ENCODE results near the gene MAN2A2. TPM values are rescaled to one million over a fixed set of nuclear protein-coding genes. Genes with fewer than 3 reads are reported as not detected.

MAN2A2 gene
- total and polyA plus RNA-seq, 8 donors = 2.9 to 286 (median 46.7) TPM

- H3K27ac ChIP-seq = no peak overlapping the region
- H3K9me3 ChIP-seq = no peaks in the 10 kb centered on the region
- no peak for TF ChIP-seq POLR2AphosphoS5 (IDR thresholded peaks at IDR 0.05)
- TF ChIP-seq, protein P1, sequence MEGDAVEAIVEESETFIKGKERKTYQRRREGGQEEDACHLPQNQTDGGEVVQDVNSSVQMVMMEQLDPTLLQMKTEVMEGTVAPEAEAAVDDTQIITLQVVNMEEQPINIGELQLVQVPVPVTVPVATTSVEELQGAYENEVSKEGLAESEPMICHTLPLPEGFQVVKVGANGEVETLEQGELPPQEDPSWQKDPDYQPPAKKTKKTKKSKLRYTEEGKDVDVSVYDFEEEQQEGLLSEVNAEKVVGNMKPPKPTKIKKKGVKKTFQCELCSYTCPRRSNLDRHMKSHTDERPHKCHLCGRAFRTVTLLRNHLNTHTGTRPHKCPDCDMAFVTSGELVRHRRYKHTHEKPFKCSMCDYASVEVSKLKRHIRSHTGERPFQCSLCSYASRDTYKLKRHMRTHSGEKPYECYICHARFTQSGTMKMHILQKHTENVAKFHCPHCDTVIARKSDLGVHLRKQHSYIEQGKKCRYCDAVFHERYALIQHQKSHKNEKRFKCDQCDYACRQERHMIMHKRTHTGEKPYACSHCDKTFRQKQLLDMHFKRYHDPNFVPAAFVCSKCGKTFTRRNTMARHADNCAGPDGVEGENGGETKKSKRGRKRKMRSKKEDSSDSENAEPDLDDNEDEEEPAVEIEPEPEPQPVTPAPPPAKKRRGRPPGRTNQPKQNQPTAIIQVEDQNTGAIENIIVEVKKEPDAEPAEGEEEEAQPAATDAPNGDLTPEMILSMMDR (IDR thresholded peaks at IDR 0.05) = no peak
- TF ChIP-seq POLR2A (IDR thresholded peaks at IDR 0.05) = no peak
- no peak for TF ChIP-seq EP300 (IDR thresholded peaks at IDR 0.05)
- DNase-seq = no peak
- H3K27me3 ChIP-seq = no peaks in the 10 kb centered on the region
- peak overlapping the region in 1 of 4 donors; percentile 75 for H3K4me3 ChIP-seq
- WGBS, 5 donors = 60 to 71% (median 65%) methylated on average over 1 of the region's 1 CpG
- peaks cover 33 to 52% (median 48%) of the 10 kb centered on the region in 4 donors for H3K36me3 ChIP-seq
- H3K4me1 ChIP-seq = peaks cover 25 to 46% (median 41%) of the 10 kb centered on the region in 4 donors
- intact Hi-C loops (cut with DNase I; ENCODE audit: low total_unique reads) = no loop called here
These were observed 33.7 kb downstream of the MAN2A2 start for GRCh38 chr15:90936823-90937222.

GRCh38 chr15:90938261-90938660 lies 35.2 kb downstream of the MAN2A2 start:
- Histone ChIP-seq H3K27ac (no peak overlapping the region), H3K4me1 (peaks cover 22 to 35% (median 32%) of the 10 kb centered on the region in 4 donors), H3K27me3 (no peaks in the 10 kb centered on the region), H3K36me3 (peaks cover 48 to 67% (median 63%) of the 10 kb centered on the region in 4 donors), H3K9me3 (no peaks in the 10 kb centered on the region), H3K4me3 (no peak overlapping the region)
- no peak for DNase-seq
- intact Hi-C loops (cut with DNase I; ENCODE audit: low total_unique reads) = no loop called here
- TF ChIP-seq, protein P1 (IDR thresholded peaks at IDR 0.05) = no peak
- TF ChIP-seq POLR2AphosphoS5 (IDR thresholded peaks at IDR 0.05) (no peak), POLR2A (IDR thresholded peaks at IDR 0.05) (no peak), EP300 (IDR thresholded peaks at IDR 0.05) (no peak)
- 90 to 92% (median 92%) methylated on average over 5 of the region's 5 CpGs for WGBS, 5 donors

- DNase-seq = no peak
- Histone ChIP-seq H3K27ac (no peak overlapping the region), H3K9me3 (no peaks in the 10 kb centered on the region), H3K27me3 (no peaks in the 10 kb centered on the region), H3K4me1 (peaks cover 18 to 23% (median 21%) of the 10 kb centered on the region in 4 donors), H3K36me3 (peaks cover 63 to 82% (median 78%) of the 10 kb centered on the region in 4 donors), H3K4me3 (no peak overlapping the region)
- intact Hi-C loops (cut with DNase I; ENCODE audit: low total_unique reads) = no loop called here
- WGBS, 5 donors = 75 to 100% (median 92%) methylated on average over 6 to 7 of the region's 7 CpGs
- TF ChIP-seq, protein P1 (IDR thresholded peaks at IDR 0.05) = no peak
- no peak for TF ChIP-seq POLR2AphosphoS5 (IDR thresholded peaks at IDR 0.05)
- TF ChIP-seq POLR2A (IDR thresholded peaks at IDR 0.05) = no peak
These were observed 36.7 kb downstream of the MAN2A2 start for GRCh38 chr15:90939756-90940155.

DNA sequence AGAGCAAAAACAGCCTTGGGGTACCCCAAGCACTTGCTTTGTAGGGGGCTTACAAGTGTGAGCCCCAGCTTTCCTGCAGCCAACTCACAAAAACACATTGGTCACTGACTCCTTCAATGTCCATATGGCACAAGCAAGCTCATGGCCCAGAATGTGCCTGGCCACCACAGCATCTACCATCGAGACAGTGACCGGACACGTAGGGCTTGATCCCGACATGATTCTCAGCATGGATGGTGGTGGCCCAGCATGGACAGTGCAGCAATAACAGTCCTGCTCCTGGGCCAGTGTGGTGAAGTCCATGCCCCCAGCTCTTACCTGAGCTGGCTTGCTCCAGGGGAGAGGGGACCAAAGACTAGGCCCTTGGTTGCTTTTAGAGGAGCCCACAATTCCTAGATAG lies 37.9 kb downstream of the MAN2A2 start:
- WGBS, 5 donors = 95 to 98% (median 97%) methylated on average over 4 of the region's 4 CpGs

More for the DNA sequence above, 37.9 kb downstream of the MAN2A2 start:
- no peak for DNase-seq
- H3K27ac ChIP-seq = no peak overlapping the region
- H3K4me1 ChIP-seq = peaks cover 10 to 15% (median 11%) of the 10 kb centered on the region in 4 donors
- H3K9me3 ChIP-seq = no peaks in the 10 kb centered on the region
- H3K36me3 ChIP-seq = peaks cover 72 to 94% (median 90%) of the 10 kb centered on the region in 4 donors
- no peak overlapping the region for H3K4me3 ChIP-seq
- H3K27me3 ChIP-seq = no peaks in the 10 kb centered on the region
- TF ChIP-seq EP300 (IDR thresholded peaks at IDR 0.05) (no peak), POLR2A (IDR thresholded peaks at IDR 0.05) (no peak), POLR2AphosphoS5 (IDR thresholded peaks at IDR 0.05) (no peak)
- TF ChIP-seq, protein P1 (IDR thresholded peaks at IDR 0.05) = no peak
- intact Hi-C loops (cut with DNase I; ENCODE audit: low total_unique reads) = no loop called here

All from stomach (tissue), 9 donors.